Bone marrow (tissue), 2 donors: ENCODE results near the gene MUC5AC.
"Not testable (repeated sequence)": the region's sequence is repeated elsewhere in the genome, so short reads cannot be mapped to it uniquely, and the experiment has no call there.

Experiments used
- DNase-seq, 2 donors: peaks; one replicate each; lab custom pipeline; 2025; lab: John Stamatoyannopoulos, UW

Gene MUC5AC

DNA sequence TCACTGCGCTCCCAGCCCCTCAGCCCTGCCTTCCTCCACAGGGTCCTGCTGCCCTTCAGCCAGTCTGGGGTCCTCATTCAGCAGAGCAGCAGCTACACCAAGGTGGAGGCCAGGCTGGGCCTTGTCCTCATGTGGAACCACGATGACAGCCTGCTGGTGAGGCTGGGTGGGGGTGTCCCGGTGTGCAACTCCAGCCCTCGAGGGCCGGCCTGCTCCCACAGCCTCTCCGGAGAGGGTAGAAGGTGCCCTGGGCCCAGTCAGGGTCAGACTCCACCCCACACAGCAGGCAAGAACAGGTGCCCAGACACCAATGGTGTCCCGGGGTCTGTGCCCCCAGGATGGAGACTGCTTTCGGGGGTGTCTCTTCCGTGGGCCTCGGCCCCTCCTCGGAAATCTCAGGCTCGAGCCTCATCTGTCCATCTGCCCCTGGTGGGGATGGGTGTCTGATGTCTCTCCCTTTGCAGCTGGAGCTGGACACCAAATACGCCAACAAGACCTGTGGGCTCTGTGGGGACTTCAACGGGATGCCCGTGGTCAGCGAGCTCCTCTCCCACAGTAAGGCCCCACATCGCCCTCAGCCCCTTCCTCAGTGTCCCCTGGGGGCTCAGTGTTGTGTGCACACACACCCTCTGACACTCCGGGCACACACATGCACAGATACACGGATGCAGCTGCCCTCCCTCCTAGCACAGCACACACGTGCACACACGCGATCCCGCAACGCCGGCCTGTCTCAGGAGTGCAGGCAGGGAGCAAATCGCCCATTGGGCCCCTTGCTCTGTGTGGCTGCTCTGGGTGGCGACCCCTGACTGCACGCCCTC lies 4.9 kb downstream of the MUC5AC start:
- DNase-seq, result no peak

DNA sequence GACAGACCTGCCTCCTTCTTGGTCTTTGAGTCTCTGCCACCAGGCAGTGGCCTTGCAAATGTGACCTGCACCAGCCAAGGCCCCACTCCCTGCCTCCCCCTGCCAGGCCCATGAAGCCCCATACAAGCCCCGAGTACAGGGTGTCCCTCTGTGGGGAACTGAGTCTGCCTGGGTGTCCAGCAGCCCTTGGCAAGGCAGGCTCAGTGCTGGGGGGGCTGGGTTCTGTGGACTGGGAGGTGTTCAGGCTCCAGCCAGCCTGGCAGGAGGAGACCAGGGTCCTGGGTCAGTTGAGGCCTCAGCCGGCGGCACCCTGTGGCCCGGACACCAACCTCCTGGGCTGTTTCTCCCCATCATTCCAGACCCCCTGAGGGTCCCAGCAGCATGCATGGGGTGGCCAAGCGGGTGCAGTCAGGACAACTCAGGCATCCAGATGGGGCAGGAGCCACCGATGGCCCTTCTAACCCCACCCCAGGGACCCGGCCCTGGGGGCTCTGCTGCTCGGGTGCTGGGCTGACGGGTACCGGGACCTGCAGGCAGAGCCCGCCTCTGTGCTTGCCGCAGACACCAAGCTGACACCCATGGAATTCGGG lies 5.7 kb downstream of the MUC5AC start:
- no peak for DNase-seq

DNA sequence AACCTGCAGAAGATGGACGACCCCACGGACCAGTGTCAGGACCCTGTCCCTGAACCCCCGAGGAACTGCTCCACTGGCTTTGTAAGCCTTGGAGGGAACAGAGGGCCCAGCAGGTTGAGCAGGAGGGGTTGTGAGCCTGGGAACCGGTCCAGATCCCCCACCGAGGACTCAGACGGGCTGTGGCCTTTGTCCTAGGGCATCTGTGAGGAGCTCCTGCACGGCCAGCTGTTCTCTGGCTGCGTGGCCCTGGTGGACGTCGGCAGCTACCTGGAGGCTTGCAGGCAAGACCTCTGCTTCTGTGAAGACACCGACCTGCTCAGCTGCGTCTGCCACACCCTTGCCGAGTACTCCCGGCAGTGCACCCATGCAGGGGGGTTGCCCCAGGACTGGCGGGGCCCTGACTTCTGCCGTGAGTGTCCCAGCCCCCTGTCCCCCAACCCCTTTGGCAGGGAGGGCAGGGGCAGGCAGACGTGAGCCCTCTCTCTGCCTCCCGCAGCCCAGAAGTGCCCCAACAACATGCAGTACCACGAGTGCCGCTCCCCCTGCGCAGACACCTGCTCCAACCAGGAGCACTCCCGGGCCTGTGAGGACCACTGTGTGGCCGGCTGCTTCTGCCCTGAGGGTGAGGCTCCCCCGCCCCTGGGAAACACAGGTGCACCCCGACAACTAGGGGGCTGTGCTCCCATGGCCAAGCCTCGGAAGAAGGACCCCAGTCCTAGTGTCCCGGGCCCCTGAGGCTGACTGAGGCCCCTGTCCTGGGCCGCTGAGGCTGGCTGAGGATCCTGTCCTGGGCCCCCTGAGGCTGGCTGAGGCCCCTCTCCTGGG lies 6.4 kb downstream of the MUC5AC start:
- no peak for DNase-seq

DNA sequence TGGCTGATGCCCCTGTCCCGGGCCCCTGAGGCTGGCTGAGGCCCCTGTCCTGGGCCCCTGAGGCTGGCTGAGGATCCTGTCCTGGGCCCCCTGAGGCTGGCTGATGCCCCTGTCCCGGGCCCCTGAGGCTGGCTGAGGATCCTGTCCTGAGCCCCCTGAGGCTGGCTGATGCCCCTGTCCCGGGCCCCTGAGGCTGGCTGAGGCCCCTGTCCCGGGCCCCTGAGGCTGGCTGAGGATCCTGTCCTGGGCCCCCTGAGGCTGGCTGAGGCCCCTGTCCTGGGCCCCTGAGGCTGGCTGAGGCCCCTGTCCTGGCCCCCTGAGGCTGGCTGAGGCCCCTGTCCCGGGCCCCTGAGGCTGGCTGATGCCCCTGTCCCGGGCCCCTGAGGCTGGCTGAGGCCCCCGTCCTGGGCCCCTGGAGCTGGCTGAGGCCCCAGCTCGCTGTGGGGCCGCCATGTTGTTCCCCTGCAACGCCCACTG lies 7.1 kb downstream of the MUC5AC start:
- DNase-seq, result not testable (repeated sequence)

DNA sequence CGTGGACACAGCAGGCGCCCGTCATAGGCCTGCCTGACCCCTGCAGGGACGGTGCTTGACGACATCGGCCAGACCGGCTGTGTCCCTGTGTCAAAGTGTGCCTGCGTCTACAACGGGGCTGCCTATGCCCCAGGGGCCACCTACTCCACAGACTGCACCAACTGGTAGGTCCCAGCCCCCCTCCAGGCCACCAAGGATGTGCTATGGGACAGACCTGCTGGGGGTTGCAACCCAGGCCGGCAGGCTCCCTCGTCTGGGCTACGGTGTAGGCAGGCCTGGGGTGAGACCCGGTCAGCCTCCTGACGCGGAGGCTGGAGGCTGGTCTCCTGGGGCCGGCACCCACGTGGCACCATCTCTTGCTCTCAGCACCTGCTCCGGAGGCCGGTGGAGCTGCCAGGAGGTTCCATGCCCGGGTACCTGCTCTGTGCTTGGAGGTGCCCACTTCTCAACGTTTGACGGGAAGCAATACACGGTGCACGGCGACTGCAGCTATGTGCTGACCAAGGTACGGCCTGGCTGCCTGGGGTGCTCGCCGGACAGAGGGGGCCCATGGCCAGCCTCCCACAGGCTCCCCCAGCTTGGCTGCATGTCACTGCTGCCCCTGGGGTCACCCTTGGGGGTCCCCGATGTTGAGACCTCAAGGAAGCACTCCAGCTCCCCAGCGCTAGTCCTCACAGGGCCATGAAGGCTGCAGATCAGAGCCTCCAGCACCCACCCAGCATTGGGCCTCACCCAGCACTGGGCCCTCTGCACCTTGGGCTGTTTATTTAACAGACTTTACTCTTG lies 7.7 kb downstream of the MUC5AC start:
- DNase-seq, result no peak

DNA sequence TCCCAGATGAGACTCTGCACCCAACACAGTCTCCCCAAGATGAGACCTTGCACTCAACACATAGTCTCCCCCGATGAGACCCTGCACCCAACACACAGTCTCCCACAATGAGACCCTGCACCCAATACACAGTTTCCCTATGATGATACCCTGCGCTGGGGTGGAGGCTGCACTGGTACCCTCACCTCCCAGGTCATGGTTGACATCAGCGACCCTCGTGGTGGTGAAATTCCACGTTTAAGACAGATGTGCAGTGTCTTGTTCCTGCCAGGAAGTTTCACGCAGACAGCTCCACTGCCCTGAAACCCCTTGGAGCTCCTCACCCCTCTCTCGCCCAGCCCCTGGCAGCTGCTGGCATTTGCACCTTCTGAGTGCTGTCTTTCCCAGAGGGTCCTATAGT lies 9.5 kb downstream of the MUC5AC start:
- no peak for DNase-seq

DNA sequence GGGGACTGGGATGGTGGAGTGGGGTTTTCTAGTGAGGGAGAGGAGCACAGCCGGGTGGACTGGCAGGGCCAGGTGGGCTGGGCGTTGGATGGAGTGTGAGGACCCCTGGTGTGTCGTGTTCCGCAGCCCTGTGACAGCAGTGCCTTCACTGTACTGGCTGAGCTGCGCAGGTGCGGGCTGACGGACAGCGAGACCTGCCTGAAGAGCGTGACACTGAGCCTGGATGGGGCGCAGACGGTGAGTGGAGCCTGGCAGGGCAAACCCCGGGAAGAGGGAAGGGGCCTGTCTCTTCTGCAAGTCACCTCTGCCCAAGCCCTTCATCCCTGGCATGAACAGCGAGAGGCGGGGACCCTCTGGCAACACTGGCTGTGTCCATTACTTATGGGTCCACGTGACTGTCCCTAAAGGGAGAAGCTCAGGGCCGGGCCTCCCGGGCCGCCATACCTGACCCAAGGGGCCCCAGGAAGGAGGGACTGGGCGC lies 10.0 kb downstream of the MUC5AC start:
- DNase-seq, result no peak

DNA sequence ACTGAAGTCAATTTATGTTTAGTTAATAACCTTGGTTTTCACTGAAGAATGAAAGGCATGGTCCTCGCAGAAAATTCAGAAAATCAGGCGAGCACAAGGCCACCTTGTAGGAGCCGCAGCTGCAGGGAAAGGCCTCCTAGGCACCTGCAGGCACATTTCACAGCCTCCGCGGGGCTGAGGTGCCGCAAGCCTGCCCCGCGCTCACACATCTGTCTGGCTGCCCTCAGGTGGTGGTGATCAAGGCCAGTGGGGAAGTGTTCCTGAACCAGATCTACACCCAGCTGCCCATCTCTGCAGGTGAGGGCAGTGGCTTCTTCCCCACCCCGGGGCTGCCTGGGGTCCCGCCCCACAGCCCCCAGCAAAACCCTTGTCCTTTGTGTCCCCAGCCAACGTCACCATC lies 10.5 kb downstream of the MUC5AC start:
- no peak for DNase-seq

DNA sequence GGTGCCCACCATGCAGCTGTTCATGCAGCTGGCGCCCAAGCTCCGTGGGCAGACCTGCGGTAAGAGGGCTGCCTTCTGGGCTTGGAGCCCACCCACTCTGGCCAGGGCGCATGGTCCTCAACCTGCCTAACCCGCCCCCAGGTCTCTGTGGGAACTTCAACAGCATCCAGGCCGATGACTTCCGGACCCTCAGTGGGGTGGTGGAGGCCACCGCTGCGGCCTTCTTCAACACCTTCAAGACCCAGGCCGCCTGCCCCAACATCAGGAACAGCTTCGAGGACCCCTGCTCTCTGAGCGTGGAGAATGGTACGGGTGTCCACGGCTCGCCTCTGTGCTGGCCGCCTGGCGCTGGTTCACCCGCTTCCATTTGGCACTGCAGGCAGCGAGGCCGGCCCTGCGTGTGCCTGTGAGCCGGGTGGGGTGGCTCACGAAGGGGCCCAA lies 11.0 kb downstream of the MUC5AC start:
- no peak for DNase-seq

DNA sequence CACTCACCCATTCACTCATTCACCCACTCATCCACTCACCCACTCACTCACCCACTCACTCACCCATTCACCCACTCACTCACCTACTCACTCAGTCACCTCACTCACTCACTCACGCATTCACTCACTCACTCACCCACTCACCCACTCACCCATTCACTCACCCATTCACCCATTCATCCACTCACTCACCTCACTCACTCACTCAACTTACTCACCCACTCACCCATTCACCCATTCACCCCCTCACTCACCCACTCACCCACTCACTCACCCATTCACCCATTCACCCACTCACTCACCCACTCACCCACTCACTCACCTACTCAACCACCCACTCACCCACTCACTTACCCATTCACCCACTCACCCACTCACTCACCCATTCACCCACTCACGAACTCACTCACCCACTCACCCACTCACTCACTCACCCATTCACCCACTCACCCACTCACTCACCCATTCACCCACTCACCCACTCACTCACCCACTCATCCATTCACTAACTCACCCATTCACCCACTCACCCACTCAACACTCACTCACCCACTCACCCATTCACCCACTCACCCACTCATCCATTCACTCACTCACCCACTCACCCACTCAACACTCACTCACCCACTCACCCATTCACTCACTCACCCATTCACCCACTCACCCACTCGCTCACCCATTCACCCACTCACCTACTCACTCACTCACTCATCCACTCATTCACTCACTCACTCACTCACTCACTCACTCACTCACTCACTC lies 13.7 kb downstream of the MUC5AC start:
- no peak for DNase-seq

DNA sequence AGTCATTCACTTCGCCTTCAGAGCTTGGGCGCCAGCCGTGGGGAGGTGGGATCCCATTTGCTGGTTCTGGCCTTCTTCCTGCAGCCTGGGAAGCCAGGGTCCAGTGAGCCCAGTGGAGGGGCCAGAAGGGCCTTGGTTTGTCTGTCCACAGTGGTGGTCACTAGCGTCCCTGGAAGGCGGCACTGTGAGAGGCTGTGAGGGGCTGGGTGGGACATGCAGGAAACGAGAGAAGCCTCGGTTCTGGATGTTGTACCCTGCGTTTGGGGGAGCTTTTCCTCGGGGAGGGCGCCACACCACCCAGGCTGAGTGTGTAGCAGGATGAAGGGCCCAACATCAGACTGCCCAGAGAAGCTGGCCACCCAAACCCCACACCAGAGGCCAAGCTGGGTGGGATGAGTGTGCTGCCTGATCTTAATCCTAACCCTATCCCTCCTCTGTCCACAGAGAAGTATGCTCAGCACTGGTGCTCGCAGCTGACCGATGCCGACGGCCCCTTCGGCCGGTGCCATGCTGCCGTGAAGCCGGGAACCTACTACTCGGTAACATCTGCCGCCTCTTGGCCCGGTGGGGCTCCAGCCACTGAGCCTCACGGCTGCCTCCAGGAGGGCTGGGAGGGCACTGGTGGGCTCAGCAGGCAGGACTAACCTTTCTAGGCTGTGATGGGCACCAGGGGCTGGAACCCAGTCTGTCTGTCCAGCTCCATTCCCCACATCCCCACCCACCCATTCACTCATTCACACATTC lies 14.4 kb downstream of the MUC5AC start:
- DNase-seq, result no peak

DNA sequence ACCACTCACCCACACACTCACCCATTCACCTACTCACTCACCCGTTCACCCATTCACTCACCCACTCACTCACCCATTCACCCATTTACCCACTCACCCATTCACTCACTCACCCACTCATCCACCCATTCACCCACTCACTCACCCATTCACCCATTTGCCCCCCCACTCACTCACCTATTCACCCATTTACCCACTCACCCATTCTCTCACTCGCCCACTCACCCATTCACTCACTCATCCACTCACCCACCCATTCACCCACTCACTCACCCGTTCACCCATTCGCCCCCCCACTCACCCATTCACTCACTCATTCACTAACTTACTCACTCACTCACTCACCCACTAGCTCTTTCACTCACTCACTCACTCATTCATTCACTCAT lies 15.0 kb downstream of the MUC5AC start:
- no peak for DNase-seq

DNA sequence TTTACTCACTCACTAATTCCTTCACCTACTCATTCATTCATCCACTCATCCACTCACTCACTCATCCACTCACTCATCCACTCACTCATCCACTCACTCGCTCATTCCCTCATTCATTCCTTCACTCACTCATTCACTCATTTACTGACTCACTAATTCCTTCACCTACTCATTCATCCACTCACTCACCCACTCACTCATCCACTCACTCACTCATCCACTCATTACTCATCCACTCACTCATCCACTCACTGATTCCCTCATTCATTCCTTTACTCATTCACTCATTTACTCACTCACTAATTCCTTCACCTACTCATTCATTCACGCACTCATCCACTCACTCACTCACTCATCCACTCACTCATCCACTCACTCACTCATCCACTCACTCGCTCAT lies 15.6 kb downstream of the MUC5AC start:
- DNase-seq, result not testable (repeated sequence)

DNA sequence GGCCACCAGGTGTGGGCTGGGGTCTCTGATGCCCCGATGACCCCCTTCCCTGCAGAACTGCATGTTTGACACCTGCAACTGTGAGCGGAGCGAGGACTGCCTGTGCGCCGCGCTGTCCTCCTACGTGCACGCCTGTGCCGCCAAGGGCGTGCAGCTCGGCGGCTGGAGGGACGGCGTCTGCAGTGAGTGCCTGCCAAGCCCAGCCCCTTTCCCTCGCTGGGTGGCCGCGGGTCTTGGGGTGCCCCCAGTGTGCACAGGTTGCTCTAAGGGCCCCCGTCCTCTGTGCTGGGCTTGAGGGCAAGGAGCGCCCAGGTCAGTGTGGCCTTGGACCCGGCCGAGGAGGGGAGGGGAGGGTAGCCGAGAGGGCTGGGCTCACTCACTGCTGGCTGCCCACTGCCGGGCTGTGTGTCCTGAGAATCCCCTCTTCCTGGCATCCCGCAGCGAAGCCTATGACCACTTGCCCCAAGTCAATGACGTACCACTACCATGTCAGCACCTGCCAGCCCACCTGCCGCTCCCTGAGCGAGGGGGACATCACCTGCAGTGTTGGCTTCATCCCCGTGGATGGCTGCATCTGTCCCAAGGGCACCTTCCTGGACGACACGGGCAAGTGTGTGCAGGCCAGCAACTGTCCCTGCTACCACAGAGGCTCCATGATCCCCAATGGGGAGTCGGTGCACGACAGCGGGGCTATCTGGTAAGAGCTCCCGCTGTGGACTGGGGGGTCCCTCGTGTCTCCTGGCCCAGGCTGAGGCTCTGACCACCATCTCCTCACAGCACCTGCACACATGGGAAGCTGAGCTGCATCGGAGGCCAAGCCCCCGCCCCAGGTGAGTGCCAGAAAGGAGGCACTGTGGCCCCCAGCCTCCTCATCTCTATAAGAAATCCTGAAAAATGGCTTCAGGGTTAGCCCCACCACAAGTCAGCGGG lies 17.0 kb downstream of the MUC5AC start:
- no peak for DNase-seq

DNA sequence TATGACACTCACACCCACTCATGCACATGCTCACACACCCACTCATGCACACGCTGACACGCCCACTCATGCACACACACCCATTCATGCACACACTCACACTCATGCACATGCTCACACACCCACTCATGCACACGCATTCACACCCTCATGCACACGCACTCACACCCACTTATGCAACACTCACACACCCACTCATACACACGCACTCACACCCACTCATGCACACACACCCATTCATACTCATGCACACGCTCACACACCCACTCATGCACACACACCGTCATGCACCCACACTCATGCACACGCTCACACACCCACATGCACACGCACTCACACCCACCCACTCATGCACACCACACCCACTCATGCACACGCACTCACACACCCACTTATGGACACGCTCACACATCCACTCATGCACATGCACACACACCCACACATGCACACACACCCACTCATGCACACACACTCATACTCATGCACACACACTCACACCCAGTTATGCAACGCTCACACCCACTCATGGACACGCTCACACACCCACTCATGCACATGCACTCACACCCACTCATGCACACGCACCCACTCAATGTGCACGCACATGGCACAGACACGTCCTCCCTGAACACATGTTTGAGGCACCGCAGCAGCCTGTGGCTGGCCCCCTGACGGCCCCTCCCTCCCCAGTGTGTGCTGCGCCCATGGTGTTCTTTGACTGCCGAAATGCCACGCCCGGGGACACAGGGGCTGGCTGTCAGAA lies 17.9 kb downstream of the MUC5AC start:
- no peak for DNase-seq

DNA sequence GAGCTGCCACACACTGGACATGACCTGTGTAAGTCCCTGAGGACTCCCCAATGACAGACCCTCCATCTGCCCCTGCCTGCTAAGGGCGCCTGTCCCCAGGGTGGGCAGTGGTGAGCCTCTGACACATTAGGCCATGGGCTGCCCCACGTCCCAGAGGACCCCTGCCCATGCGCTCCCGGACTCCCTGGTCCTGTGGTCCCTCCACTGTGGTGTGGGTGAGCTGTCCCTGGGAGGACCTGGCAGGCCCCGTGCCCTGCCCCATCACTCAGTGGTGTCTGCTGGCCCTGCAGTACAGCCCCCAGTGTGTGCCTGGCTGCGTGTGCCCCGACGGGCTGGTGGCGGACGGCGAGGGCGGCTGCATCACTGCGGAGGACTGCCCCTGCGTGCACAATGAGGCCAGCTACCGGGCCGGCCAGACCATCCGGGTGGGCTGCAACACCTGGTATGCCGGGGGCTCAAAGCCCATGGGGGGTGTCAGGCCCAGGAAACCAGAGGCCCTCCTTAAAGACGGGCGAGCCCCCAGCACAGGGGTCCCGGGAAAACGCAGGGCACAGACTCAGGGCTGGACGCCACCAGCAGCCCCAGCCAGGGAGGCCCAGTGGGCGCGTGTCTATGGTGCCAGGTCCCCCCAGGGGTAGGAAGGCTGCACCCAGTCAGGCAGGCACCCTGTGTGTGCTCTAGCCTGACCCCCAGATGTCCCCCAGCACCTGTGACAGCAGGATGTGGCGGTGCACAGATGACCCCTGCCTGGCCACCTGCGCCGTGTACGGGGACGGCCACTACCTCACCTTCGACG lies 18.7 kb downstream of the MUC5AC start:
- no peak for DNase-seq

DNA sequence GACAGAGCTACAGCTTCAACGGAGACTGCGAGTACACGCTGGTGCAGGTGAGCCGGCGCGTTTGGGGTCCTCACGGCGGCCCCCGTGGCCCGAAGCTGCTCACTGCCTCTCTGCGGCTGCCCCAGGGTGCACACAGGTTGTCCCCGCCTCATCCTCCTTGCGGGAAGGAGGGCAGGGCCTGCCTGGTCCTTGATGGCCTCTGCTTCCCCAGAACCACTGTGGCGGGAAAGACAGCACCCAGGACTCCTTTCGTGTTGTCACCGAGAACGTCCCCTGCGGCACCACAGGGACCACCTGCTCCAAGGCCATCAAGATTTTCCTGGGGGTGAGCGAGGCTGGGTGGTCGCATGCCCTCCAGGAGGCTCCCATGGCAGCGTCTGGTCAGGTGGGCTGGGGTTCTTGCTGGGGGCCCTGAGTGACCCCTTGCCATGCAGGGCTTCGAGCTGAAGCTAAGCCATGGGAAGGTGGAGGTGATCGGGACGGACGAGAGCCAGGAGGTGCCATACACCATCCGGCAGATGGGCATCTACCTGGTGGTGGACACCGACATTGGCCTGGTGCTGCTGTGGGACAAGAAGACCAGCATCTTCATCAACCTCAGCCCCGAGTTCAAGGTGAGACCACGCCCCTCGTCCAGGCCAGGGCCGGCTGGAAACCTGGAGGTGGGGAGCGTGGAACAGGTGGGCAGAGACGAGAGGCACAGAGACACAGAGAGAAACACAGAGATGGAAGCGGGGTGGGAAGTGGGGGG lies 19.4 kb downstream of the MUC5AC start:
- no peak for DNase-seq
